ENCODE measurements around the gene SYTL4. TPM values are rescaled to one million over a fixed set of nuclear protein-coding genes. Genes with fewer than 3 reads are reported as not detected.
A peak's percentile ranks its signal among the peaks of the same experiment; 100 is the strongest.

Gene SYTL4
- total and polyA plus RNA-seq, 12 donors = 3.4 to 12.3 (median 5.4) TPM

- H3K4me1 ChIP-seq (replicated peaks in 1 of 2) = no peaks in the 10 kb centered on the region
- H3K36me3 ChIP-seq (replicated peaks in 1 of 2) = no peaks in the 10 kb centered on the region
- WGBS, 4 donors = 19 to 47% (median 33%) methylated on average over 5 of the region's 5 CpGs
- no peaks in the 10 kb centered on the region for H3K9me3 ChIP-seq (replicated peaks in 1 of 3)
- H3K27me3 ChIP-seq = peaks cover 3% of the 10 kb centered on the region
- intact Hi-C loops (cut with DNase I) = loop anchor here (5.0 to 10.0 kb wide), 2 partner anchors 79 to 82 kb away; no protein-coding TSS in a partner anchor
- TF ChIP-seq POLR2A (IDR thresholded peaks at IDR 0.05) (no peak), CTCF (IDR thresholded peaks at IDR 0.05) (peak; percentile 79 to 98 (median 92))
- no peak overlapping the region for H3K27ac ChIP-seq
- peak; percentile 64 to 87 (median 72) for DNase-seq
- no peak overlapping the region for H3K4me3 ChIP-seq
Observed at GRCh38 chrX:100685284-100685996, 46.5 kb downstream of the SYTL4 start.

DNA sequence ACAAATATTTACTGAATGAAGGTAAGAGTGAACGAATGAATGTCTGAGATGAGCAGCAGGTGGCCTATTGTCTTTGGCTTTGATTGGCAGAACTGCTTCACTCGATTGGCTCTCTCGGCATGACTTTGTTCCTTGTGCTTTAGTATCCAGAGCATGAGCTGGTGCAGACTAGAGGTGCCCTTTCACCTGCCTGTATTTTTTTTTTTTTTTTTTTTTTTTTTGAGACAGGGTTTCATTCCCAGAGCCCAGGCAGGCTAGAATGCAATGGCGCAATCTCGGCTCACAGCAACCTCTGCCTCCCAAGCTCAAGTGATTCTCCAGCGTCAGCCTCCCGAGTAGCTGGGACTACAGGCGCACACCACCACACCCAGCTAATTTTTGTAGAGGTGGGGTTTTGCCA, 49.0 kb downstream of the SYTL4 start:
- H3K4me1 ChIP-seq (replicated peaks in 1 of 2) = no peaks in the 10 kb centered on the region
- no peak overlapping the region for H3K4me3 ChIP-seq
- H3K9me3 ChIP-seq (replicated peaks in 1 of 3) = no peaks in the 10 kb centered on the region
- TF ChIP-seq POLR2A (IDR thresholded peaks at IDR 0.05) (no peak), CTCF (IDR thresholded peaks at IDR 0.05) (no peak)
- no peaks in the 10 kb centered on the region for H3K36me3 ChIP-seq (replicated peaks in 1 of 2)
- 77 to 91% (median 85%) methylated on average over 7 to 8 of the region's 8 CpGs for WGBS, 4 donors
- H3K27me3 ChIP-seq = peaks cover 6% of the 10 kb centered on the region
- no peak for DNase-seq
- H3K27ac ChIP-seq = no peak overlapping the region
- intact Hi-C loops (cut with DNase I) = loop anchor here in 1 of 2 donors (10.0 kb wide), 1 partner anchor 82 kb away; no protein-coding TSS in a partner anchor

GRCh38 chrX:100681599-100681998, 50.3 kb downstream of the SYTL4 start:
- Histone ChIP-seq H3K36me3 (replicated peaks in 1 of 2) (no peaks in the 10 kb centered on the region), H3K9me3 (replicated peaks in 1 of 3) (no peaks in the 10 kb centered on the region), H3K4me3 (no peak overlapping the region), H3K27ac (no peak overlapping the region), H3K4me1 (replicated peaks in 1 of 2) (no peaks in the 10 kb centered on the region), H3K27me3 (peaks cover 6% of the 10 kb centered on the region)
- no peak for DNase-seq
- 47 to 89% (median 67%) methylated on average over 3 of the region's 3 CpGs for WGBS, 4 donors
- TF ChIP-seq POLR2A (IDR thresholded peaks at IDR 0.05) = no peak
- intact Hi-C loops (cut with DNase I) = loop anchor here in 1 of 2 donors (10.0 kb wide), 1 partner anchor 83 kb away; no protein-coding TSS in a partner anchor

GRCh38 chrX:100680756-100681155, 51.2 kb downstream of the SYTL4 start:
- H3K4me3 ChIP-seq = no peak overlapping the region
- H3K27ac ChIP-seq = no peak overlapping the region
- H3K27me3 ChIP-seq = peaks cover 6% of the 10 kb centered on the region
- intact Hi-C loops (cut with DNase I) = loop anchor here in 1 of 2 donors (10.0 kb wide), 1 partner anchor 84 kb away; no protein-coding TSS in a partner anchor
- no peaks in the 10 kb centered on the region for H3K4me1 ChIP-seq (replicated peaks in 1 of 2)
- no peak for TF ChIP-seq CTCF (IDR thresholded peaks at IDR 0.05)
- TF ChIP-seq POLR2A (IDR thresholded peaks at IDR 0.05) = no peak
- no peak for DNase-seq
- 41 to 52% (median 48%) methylated on average over 2 of the region's 2 CpGs for WGBS, 4 donors
- H3K36me3 ChIP-seq (replicated peaks in 1 of 2) = no peaks in the 10 kb centered on the region
- H3K9me3 ChIP-seq (replicated peaks in 1 of 3) = no peaks in the 10 kb centered on the region

All from adrenal gland (tissue), 12 donors.